Neuronal stem cell (in vitro differentiated cells): ENCODE results near the gene BGN.
A peak's percentile ranks its signal among the peaks of the same experiment; 100 is the strongest.

Experiments used
- DNase-seq: peaks from one replicate; pipeline ENCODE4 v3.0.0-alpha.2; 2013; ENCODE audit warnings: low spot score
- H2AFZ ChIP-seq: one replicate; pipeline ENCODE4 v1.6.1; 2013; ENCODE audit warnings: mild to moderate bottlenecking, low read length, inconsistent platforms
- H2AK5ac ChIP-seq: 2 replicates; pipeline ENCODE4 v1.6.1; 2013; ENCODE audit warnings: low read depth, mild to moderate bottlenecking, inconsistent platforms, low read length, moderate library complexity, mixed read lengths
- H2BK120ac ChIP-seq: 2 replicates; pipeline ENCODE4 v1.6.1; 2013; ENCODE audit warnings: low read depth, mild to moderate bottlenecking, inconsistent platforms, low read length, moderate library complexity, mixed read lengths
- H2BK12ac ChIP-seq: one replicate; pipeline ENCODE4 v1.6.1; 2013; ENCODE audit warnings: low read length, inconsistent platforms
- H2BK15ac ChIP-seq: 2 replicates; pipeline ENCODE4 v1.6.1; 2013; ENCODE audit warnings: mild to moderate bottlenecking, low read length, inconsistent platforms, mixed read lengths
- H2BK5ac ChIP-seq: one replicate; pipeline ENCODE4 v1.6.1; 2013; ENCODE audit warnings: inconsistent platforms, mild to moderate bottlenecking, low read length, moderate library complexity
- H3K14ac ChIP-seq: one replicate; pipeline ENCODE4 v1.6.1; 2013; ENCODE audit warnings: low read length, inconsistent platforms
- H3K18ac ChIP-seq: 2 replicates; pipeline ENCODE4 v1.6.1; 2013; ENCODE audit warnings: low read length, inconsistent platforms
- H3K23ac ChIP-seq: 2 replicates; pipeline ENCODE4 v1.6.1; 2013; ENCODE audit warnings: low read depth, mild to moderate bottlenecking, mixed read lengths, low read length, inconsistent platforms; ENCODE audit not compliant: poor library complexity
- H3K27ac ChIP-seq: replicated peaks from 3 replicates; pipeline ENCODE4 v1.5.1; 2013; ENCODE audit warnings: low read length, inconsistent platforms
- H3K27me3 ChIP-seq, 3 experiments: 2 replicates each; pipeline ENCODE4 v1.6.1; 2013; ENCODE audit warnings: low read length in 3 of 3, mild to moderate bottlenecking in 2 of 3, inconsistent platforms in 1 of 3, low read depth in 1 of 3, mixed read lengths in 1 of 3, moderate library complexity in 1 of 3; ENCODE audit not compliant: control insufficient read depth in 3 of 3, insufficient read depth in 3 of 3
- H3K36me3 ChIP-seq, 2 donors: replicated peaks in 1 of 2; 2 replicates each; pipeline ENCODE4 v1.6.1; 2013; ENCODE audit warnings: low read length in 2 of 2; ENCODE audit not compliant: control insufficient read depth in 2 of 2, insufficient read depth in 2 of 2
- H3K4ac ChIP-seq: 2 replicates; pipeline ENCODE4 v1.6.1; 2013; ENCODE audit warnings: inconsistent platforms, mild to moderate bottlenecking, low read length, moderate library complexity
- H3K4me1 ChIP-seq, 2 donors: 1 replicate in 1 of 2; 2 replicates in 1 of 2; pipeline ENCODE4 v1.6.1; 2013; ENCODE audit warnings: low read length in 2 of 2, low read depth in 1 of 2; ENCODE audit not compliant: control insufficient read depth in 2 of 2, insufficient read depth in 1 of 2
- H3K4me2 ChIP-seq: one replicate; pipeline ENCODE4 v1.6.1; 2013; ENCODE audit warnings: mild to moderate bottlenecking, low read length, inconsistent platforms; ENCODE audit not compliant: insufficient read depth, poor library complexity, severe bottlenecking
- H3K4me3 ChIP-seq, 2 donors: 2 replicates each; pipeline ENCODE4 v1.5.1; 2013; ENCODE audit warnings: low read length in 2 of 2, mild to moderate bottlenecking in 2 of 2, inconsistent platforms in 1 of 2, moderate library complexity in 1 of 2
- H3K79me1 ChIP-seq: one replicate; pipeline ENCODE4 v1.6.1; 2013; ENCODE audit warnings: low read depth, mild to moderate bottlenecking, inconsistent platforms, low read length, moderate library complexity
- H3K9ac ChIP-seq: one replicate; pipeline ENCODE4 v1.6.1; 2013; ENCODE audit warnings: mild to moderate bottlenecking, low read depth, low read length, inconsistent platforms; ENCODE audit not compliant: poor library complexity
- H3K9me3 ChIP-seq, 2 donors: replicated peaks in 1 of 2; 2 replicates each; pipeline versions ENCODE3 to v1.6.1; 2013; ENCODE audit warnings: low read length in 2 of 2, mild to moderate bottlenecking in 2 of 2, inconsistent platforms in 1 of 2, low read depth in 1 of 2, mixed read lengths in 1 of 2, moderate library complexity in 1 of 2; ENCODE audit not compliant: control insufficient read depth in 2 of 2, insufficient read depth in 1 of 2
- H4K8ac ChIP-seq: one replicate; pipeline ENCODE4 v1.6.1; 2013; ENCODE audit warnings: low read depth, mild to moderate bottlenecking, inconsistent platforms, low read length, moderate library complexity
- H4K91ac ChIP-seq: one replicate; pipeline ENCODE4 v1.6.1; 2013; ENCODE audit warnings: low read length, low read depth, mild to moderate bottlenecking, inconsistent platforms; ENCODE audit not compliant: poor library complexity
- WGBS, 2 donors: extraction: QIAGEN DNeasy Blood & Tissue Kit; methylation state at CpG; one replicate each; pipeline ENCODE4 v1.1.7; 2013; ENCODE audit warnings: missing lambda C conversion rate in 2 of 2, mixed read lengths in 1 of 2; ENCODE audit not compliant: insufficient read length in 2 of 2, insufficient replicate concordance in 1 of 2; ENCODE audit errors: extremely low coverage in 2 of 2; 5-methylcytosine and 5-hydroxymethylcytosine counted together

BGN gene

DNA sequence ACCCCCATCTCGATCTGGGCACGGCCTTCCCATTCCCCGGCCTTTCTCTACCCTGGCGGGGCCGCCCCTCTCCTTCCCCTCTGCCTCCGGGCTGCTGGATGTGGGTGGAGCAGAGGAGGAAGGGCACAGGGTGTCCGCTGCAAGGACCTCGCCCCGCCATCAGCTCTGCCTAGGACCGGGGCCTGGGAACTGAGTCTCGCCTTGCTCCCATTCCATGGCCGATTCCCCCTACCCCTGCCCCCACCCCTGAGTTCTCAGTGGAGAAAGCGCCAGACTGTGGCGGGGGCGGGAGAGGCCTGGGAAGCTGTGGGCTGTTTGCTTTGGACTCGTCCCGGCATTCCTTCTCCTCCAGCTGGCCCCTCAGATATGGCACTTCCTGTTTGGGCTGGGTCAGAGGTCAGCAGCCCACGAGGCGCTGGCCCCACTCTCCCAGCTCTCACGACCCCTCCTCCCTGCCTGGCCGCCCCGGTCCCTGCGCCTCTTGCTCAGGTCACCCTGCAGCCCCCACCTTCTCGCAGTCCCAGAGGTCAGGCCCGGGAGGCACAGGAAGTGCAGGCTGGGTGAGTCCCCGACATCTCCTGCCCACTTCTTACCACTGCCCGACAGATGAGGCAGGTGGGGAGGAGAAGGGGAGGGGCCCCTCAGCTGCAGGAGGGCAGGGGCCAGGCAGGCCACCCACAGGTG, 6.4 kb upstream of the BGN start:
- Histone ChIP-seq H3K23ac (no peak overlapping the region), H3K27ac (no peak overlapping the region), H2BK15ac (peak overlapping the region; percentile 67), H2AK5ac (no peak overlapping the region), H3K4me3 (no peak overlapping the region), H3K14ac (no peak overlapping the region), H3K18ac (peak overlapping the region; percentile 71), H2AFZ (peak overlapping the region; percentile 92), H3K9ac (no peak overlapping the region), H3K79me1 (no peaks in the 10 kb centered on the region), H2BK120ac (no peak overlapping the region), H3K36me3 (no peaks in the 10 kb centered on the region), H4K8ac (peak overlapping the region; percentile 65), H3K4me2 (no peak overlapping the region), H4K91ac (peak overlapping the region; percentile 53), H2BK5ac (no peak overlapping the region), H2BK12ac (no peak overlapping the region), H3K27me3 (peaks cover 0 to 35% (median 0%) of the 10 kb centered on the region in 3 experiments), H3K9me3 (no peaks in the 10 kb centered on the region), H3K4me1 (peaks cover 9 to 21% of the 10 kb centered on the region in 2 donors), H3K4ac (peak overlapping the region; percentile 66)
- DNase-seq: no peak
- no CpG with 5 or more reads among the region's 27 CpGs for WGBS, 2 donors

DNA sequence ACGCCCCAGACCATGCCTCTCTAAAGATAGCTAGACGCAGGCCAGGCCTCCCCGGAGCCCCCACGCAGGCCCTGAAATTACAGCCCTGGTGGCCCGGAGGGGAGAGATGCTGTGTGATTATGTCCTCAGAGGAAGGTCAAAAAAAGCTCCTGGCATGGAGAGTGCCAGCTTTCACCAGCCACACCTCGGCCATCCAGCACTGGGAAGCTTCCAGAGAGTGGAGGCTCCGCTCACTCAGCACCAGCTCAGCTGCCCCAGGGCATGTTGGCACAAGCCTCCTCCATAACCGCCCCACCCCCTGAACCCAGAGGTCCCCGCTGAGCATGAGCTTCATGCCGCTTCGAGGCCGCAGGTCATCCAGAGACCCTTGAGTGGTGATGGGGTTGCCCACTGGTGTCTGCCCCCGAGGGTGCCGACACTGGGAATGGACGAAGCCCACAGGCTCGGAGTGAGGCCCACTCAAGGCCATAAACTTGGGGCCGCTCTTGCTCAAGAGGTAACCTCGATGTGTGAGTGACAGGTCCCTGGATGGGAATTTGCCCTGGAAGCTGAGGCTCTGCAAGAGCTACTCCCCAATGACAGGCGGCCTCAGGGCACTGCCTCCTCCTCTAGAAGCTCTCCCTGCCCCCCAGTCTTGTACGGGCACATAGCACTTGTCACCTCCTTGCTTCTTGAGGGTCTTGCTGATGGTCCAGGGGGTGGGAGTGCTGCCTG, 4.4 kb upstream of the BGN start:
- H2BK120ac ChIP-seq: no peak overlapping the region
- H2BK15ac ChIP-seq: no peak overlapping the region
- no peaks in the 10 kb centered on the region for H3K79me1 ChIP-seq
- no peak overlapping the region for H4K8ac ChIP-seq
- no peak overlapping the region for H3K4ac ChIP-seq
- H4K91ac ChIP-seq: no peak overlapping the region
- no peak overlapping the region for H3K18ac ChIP-seq
- no peak overlapping the region for H2BK5ac ChIP-seq
- H3K4me1 ChIP-seq: peaks cover 13 to 24% of the 10 kb centered on the region in 2 donors
- H3K36me3 ChIP-seq: no peaks in the 10 kb centered on the region
- no peak for DNase-seq
- H3K4me3 ChIP-seq: no peak overlapping the region
- H3K14ac ChIP-seq: no peak overlapping the region
- peak overlapping the region; percentile 56 for H2AK5ac ChIP-seq
- no peak overlapping the region for H3K4me2 ChIP-seq
- no peak overlapping the region for H3K27ac ChIP-seq
- H3K9me3 ChIP-seq: no peaks in the 10 kb centered on the region
- H2BK12ac ChIP-seq: peak overlapping the region; percentile 41
- H3K23ac ChIP-seq: no peak overlapping the region
- peaks cover 0 to 27% (median 0%) of the 10 kb centered on the region in 3 experiments for H3K27me3 ChIP-seq
- WGBS, 2 donors: no CpG with 5 or more reads among the region's 20 CpGs
- H2AFZ ChIP-seq: no peak overlapping the region
- no peak overlapping the region for H3K9ac ChIP-seq

DNA sequence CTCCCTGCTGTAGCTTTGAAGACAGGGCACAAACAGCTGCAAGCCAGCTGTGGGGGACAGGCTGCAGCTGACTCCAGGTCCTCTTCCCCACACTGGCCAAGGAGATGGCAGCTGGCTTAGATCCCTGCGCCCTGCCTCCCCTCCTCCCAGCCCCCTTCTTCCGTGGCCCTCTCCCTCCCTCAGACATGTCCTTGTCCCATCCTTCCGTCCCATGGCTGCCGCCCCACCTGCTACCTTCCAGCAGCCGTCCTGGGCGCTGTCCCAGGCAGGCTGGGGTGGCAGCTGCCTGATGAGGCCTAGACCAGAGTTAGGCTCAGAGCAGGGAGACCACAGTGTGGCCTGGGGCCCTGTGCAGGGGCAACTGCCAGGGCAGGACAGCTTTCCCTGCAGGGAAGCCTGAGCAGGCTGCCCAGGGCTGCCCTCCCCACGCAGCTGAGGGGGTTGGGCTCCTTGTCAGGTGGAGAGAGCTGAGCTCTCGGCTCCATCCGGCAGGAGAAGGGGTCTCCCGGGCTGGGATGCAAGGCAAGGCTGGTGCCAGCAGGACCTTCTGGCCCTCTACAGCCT, 3.3 kb upstream of the BGN start:
- H3K4ac ChIP-seq: no peak overlapping the region
- no peak overlapping the region for H3K14ac ChIP-seq
- H3K9me3 ChIP-seq: no peaks in the 10 kb centered on the region
- WGBS, 2 donors: no CpG with 5 or more reads among the region's 10 CpGs
- H3K4me3 ChIP-seq: peak overlapping the region in 1 of 2 donors; percentile 29
- no peak overlapping the region for H3K4me2 ChIP-seq
- no peak overlapping the region for H2BK15ac ChIP-seq
- peaks cover 13 to 24% of the 10 kb centered on the region in 2 donors for H3K4me1 ChIP-seq
- no peak overlapping the region for H2AK5ac ChIP-seq
- H2BK120ac ChIP-seq: no peak overlapping the region
- DNase-seq: no peak
- peak overlapping the region; percentile 82 for H4K8ac ChIP-seq
- H3K79me1 ChIP-seq: no peaks in the 10 kb centered on the region
- H2BK12ac ChIP-seq: no peak overlapping the region
- H3K23ac ChIP-seq: no peak overlapping the region
- no peak overlapping the region for H4K91ac ChIP-seq
- H3K27ac ChIP-seq: no peak overlapping the region
- H3K18ac ChIP-seq: no peak overlapping the region
- peaks cover 0 to 26% (median 0%) of the 10 kb centered on the region in 3 experiments for H3K27me3 ChIP-seq
- H2AFZ ChIP-seq: peak overlapping the region; percentile 75
- H3K9ac ChIP-seq: peak overlapping the region; percentile 86
- no peaks in the 10 kb centered on the region for H3K36me3 ChIP-seq
- H2BK5ac ChIP-seq: no peak overlapping the region

DNA sequence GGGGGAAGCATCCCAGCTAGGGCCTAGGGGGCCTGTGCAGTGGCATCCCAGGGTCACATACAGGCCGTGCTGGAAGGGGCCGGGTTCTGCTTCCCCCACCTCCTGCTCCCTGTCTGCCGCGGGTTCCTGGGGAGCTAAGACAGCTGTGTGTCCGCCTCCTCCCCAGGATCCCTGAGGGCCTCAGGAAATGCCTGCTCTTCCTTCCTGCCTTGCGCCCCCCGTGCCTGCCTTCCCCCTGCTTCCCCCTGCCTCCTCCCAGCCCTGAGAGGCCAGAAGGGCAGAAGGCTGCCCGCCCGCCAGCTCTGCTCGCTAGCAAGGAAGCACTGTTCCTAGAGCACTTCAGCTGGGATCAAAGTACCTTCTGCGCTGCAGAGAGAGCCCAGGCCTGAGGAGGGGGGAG, 2.9 kb upstream of the BGN start:
- H3K14ac ChIP-seq: no peak overlapping the region
- peaks cover 13 to 24% of the 10 kb centered on the region in 2 donors for H3K4me1 ChIP-seq
- H2BK15ac ChIP-seq: no peak overlapping the region
- H2BK5ac ChIP-seq: no peak overlapping the region
- no peak overlapping the region for H3K4me2 ChIP-seq
- no peak overlapping the region for H2BK12ac ChIP-seq
- no peak overlapping the region for H3K9ac ChIP-seq
- H3K79me1 ChIP-seq: no peaks in the 10 kb centered on the region
- no peaks in the 10 kb centered on the region for H3K36me3 ChIP-seq
- H2AFZ ChIP-seq: peak overlapping the region; percentile 75
- no peak overlapping the region for H3K4ac ChIP-seq
- no peak overlapping the region for H3K23ac ChIP-seq
- H2AK5ac ChIP-seq: no peak overlapping the region
- H3K27me3 ChIP-seq: peaks cover 0 to 26% (median 0%) of the 10 kb centered on the region in 3 experiments
- H3K9me3 ChIP-seq: no peaks in the 10 kb centered on the region
- peak overlapping the region in 1 of 2 donors; percentile 29 for H3K4me3 ChIP-seq
- WGBS, 2 donors: no CpG with 5 or more reads among the region's 11 CpGs
- no peak overlapping the region for H2BK120ac ChIP-seq
- H3K27ac ChIP-seq: no peak overlapping the region
- DNase-seq: no peak
- H4K91ac ChIP-seq: no peak overlapping the region
- peak overlapping the region; percentile 65 for H4K8ac ChIP-seq
- no peak overlapping the region for H3K18ac ChIP-seq
